Ascending aorta (tissue), 2 donors: ENCODE data around the gene SMAD1. TPM values are rescaled to one million over a fixed set of nuclear protein-coding genes. Genes with fewer than 3 reads are reported as not detected.
A peak's percentile ranks its signal among the peaks of the same experiment; 100 is the strongest.

Source experiments
- DNase-seq, 2 donors: peaks; one replicate each; pipeline ENCODE4 v3.0.0-alpha.2; 2019; ENCODE audit warnings: low spot score in 2 of 2
- H3K27ac ChIP-seq, 2 donors: fragments of 200-600 bp; sonication (generic); one replicate each; pipeline ENCODE4 v1.5.1; 2016 to 2017; ENCODE audit warnings: mild to moderate bottlenecking in 1 of 2
- H3K27me3 ChIP-seq: fragments of 200-600 bp; sonication (generic); one replicate; pipeline ENCODE4 v1.5.1; 2017
- H3K36me3 ChIP-seq, 2 donors: fragments of 200-600 bp; sonication (generic); one replicate each; pipeline ENCODE4 v1.5.1; 2016
- H3K4me1 ChIP-seq, 2 donors: fragments of 200-600 bp; sonication (generic); one replicate each; pipeline ENCODE4 v1.5.1; 2016 to 2017; ENCODE audit warnings: mild to moderate bottlenecking in 1 of 2
- H3K4me3 ChIP-seq, 2 donors: fragments of 200-600 bp; sonication (generic); one replicate each; pipeline ENCODE4 v1.5.1; 2016 to 2017; ENCODE audit warnings: mild to moderate bottlenecking in 1 of 2
- H3K9me3 ChIP-seq, 2 donors: fragments of 200-600 bp; sonication (generic); one replicate each; pipeline ENCODE4 v1.5.1; 2016
- CTCF ChIP-seq, 3 experiments: fragments of 200-600 bp in 2 of 3; fragments of 450-650 bp in 1 of 3; sonication (generic) in 2 of 3; IDR thresholded peaks; one replicate each; pipeline ENCODE4 v1.5.1; 2016 to 2019; ENCODE audit warnings: antibody characterized with exemption in 3 of 3, mild to moderate bottlenecking in 1 of 3, moderate library complexity in 1 of 3
- intact Hi-C: fragments of 100-400 bp; cut with DNase I; formaldehyde crosslinking; loops from one replicate; pipeline ENCODE4 v1.15.1; 2023
- total RNA-seq: library from RNA; depleted of rRNA; stranded (reverse); fragments of >200 nt; gene quantifications from one replicate; pipeline ENCODE4 v1.1.0, GENCODE V29; 2016

The SMAD1 gene
- total RNA-seq, 1 donor from 2014 or later, result 20.1 TPM

- Histone ChIP-seq H3K4me1 (no peaks in the 10 kb centered on the region), H3K27ac (peak overlapping the region; percentile 97), H3K9me3 (no peaks in the 10 kb centered on the region), H3K27me3 (no peaks in the 10 kb centered on the region), H3K36me3 (no peaks in the 10 kb centered on the region), H3K4me3 (peak overlapping the region; percentile 96 to 99)
- intact Hi-C loops, result loop anchor here (2.0 to 10.0 kb wide), 6 partner anchors 135 to 455 kb away; partner anchors contain the start of genes ABCE1, ANAPC10, MMAA and OTUD4
- TF ChIP-seq CTCF (IDR thresholded peaks at IDR 0.05), result no peak
- peak in 1 of 2 donors; percentile 73 for DNase-seq
These were observed 770 bp downstream of the SMAD1 start for GRCh38 chr4:145482209-145483037.

GRCh38 chr4:145483514-145483913 is 1.9 kb downstream of the SMAD1 start:
- intact Hi-C loops, result loop anchor here (2.0 to 10.0 kb wide), 6 partner anchors 134 to 454 kb away; partner anchors contain the start of genes ABCE1, ANAPC10, MMAA and OTUD4
- no peaks in the 10 kb centered on the region for H3K27me3 ChIP-seq
- no peaks in the 10 kb centered on the region for H3K36me3 ChIP-seq
- peak overlapping the region; percentile 96 to 99 for H3K4me3 ChIP-seq
- no peaks in the 10 kb centered on the region for H3K9me3 ChIP-seq
- H3K27ac ChIP-seq, result no peak overlapping the region
- TF ChIP-seq CTCF (IDR thresholded peaks at IDR 0.05), result no peak
- no peak for DNase-seq
- H3K4me1 ChIP-seq, result no peaks in the 10 kb centered on the region

- intact Hi-C loops, result loop anchor here (5.0 to 10.0 kb wide), 4 partner anchors 133 to 453 kb away; partner anchors contain the start of genes ABCE1, ANAPC10, MMAA and ZNF827
- no peaks in the 10 kb centered on the region for H3K27me3 ChIP-seq
- no peaks in the 10 kb centered on the region for H3K9me3 ChIP-seq
- DNase-seq, result no peak
- no peak overlapping the region for H3K27ac ChIP-seq
- TF ChIP-seq CTCF (IDR thresholded peaks at IDR 0.05), result no peak
- H3K4me1 ChIP-seq, result no peaks in the 10 kb centered on the region
- no peaks in the 10 kb centered on the region for H3K36me3 ChIP-seq
- no peak overlapping the region for H3K4me3 ChIP-seq
These were observed 2.7 kb downstream of the SMAD1 start for GRCh38 chr4:145484225-145484846.

- intact Hi-C loops, result loop anchor here (10.0 kb wide), 1 partner anchor 400 kb away; no protein-coding TSS in a partner anchor
- H3K4me1 ChIP-seq, result no peaks in the 10 kb centered on the region
- H3K27me3 ChIP-seq, result no peaks in the 10 kb centered on the region
- H3K4me3 ChIP-seq, result no peak overlapping the region
- DNase-seq, result no peak
- H3K27ac ChIP-seq, result no peak overlapping the region
- H3K9me3 ChIP-seq, result no peaks in the 10 kb centered on the region
- no peak for TF ChIP-seq CTCF (IDR thresholded peaks at IDR 0.05)
- no peaks in the 10 kb centered on the region for H3K36me3 ChIP-seq
These were observed 3.5 kb downstream of the SMAD1 start for GRCh38 chr4:145485120-145485519.

GRCh38 chr4:145486603-145487002 is 5.0 kb downstream of the SMAD1 start:
- Histone ChIP-seq H3K27me3 (no peaks in the 10 kb centered on the region), H3K27ac (no peak overlapping the region), H3K4me1 (no peaks in the 10 kb centered on the region), H3K36me3 (no peaks in the 10 kb centered on the region), H3K4me3 (no peak overlapping the region), H3K9me3 (no peaks in the 10 kb centered on the region)
- TF ChIP-seq CTCF (IDR thresholded peaks at IDR 0.05), result no peak
- intact Hi-C loops, result loop anchor here (10.0 kb wide), 1 partner anchor 398 kb away; no protein-coding TSS in a partner anchor
- no peak for DNase-seq
